Astrocyte of the cerebellum (primary cell): ENCODE results near the gene TATDN2.

ENCODE experiments used
- DNase-seq: peaks from one replicate; pipeline ENCODE4 v3.0.0-alpha.2; 2011; ENCODE audit warnings: low read depth
- H3K4me3 ChIP-seq: 2 replicates; pipeline ENCODE4 v1.5.1; 2011; ENCODE audit warnings: mild to moderate bottlenecking, low read depth, low read length, moderate library complexity
- in situ Hi-C: cut with HindIII; loops from 2 replicates; pipeline ENCODE4 v1.10.0; 2017; ENCODE audit warnings: low sequenced_read_pairs
- TF ChIP-seq, protein P1 (sequence below): IDR thresholded peaks from 2 replicates; pipeline ENCODE4 v1.5.1; 2012; ENCODE audit warnings: low read length, low read depth, moderate library complexity, mild to moderate bottlenecking; ENCODE audit errors: missing control alignments

Gene TATDN2, protein sequence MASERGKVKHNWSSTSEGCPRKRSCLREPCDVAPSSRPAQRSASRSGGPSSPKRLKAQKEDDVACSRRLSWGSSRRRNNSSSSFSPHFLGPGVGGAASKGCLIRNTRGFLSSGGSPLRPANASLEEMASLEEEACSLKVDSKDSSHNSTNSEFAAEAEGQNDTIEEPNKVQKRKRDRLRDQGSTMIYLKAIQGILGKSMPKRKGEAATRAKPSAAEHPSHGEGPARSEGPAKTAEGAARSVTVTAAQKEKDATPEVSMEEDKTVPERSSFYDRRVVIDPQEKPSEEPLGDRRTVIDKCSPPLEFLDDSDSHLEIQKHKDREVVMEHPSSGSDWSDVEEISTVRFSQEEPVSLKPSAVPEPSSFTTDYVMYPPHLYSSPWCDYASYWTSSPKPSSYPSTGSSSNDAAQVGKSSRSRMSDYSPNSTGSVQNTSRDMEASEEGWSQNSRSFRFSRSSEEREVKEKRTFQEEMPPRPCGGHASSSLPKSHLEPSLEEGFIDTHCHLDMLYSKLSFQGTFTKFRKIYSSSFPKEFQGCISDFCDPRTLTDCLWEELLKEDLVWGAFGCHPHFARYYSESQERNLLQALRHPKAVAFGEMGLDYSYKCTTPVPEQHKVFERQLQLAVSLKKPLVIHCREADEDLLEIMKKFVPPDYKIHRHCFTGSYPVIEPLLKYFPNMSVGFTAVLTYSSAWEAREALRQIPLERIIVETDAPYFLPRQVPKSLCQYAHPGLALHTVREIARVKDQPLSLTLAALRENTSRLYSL

DNA sequence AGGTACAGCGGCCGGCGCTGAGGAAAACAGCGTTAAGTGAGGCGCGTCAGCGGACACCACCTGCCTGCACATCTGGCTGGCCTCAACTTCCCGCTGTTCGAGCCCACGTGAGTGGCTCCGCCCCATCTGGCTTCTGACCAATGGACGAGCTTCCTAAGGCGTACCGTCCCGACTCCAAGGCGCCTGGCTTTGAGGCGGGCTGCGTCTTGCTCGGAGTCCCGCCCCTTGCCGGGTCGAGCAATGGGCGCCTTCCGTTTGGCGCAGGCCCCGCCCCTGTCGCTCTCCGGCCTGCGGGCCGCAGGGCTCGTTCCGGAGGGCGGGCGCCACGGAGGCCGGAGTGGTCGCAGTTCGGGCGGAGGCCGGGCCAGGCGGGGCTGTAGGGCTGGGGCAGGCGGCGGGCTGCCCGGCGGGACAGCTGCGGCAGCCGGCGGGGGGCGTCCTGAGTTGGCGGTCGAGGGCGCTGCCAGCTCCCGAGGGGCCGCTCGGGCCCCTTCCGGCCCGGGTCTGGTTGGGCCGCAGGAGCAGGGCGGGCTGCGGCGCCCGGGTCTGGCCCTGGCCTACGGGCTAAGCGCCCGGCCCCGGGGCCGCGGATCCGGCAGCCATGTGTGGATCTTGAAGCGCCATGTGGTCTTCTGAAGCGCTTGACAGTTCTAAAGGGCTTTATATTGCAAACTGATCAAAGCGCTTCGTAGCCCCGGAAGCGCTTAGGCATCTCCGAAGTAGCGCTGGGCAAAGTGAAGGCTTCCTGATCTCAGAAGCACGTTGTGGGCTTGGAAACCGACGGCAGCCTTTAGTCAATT lies at the start of gene TATDN2:
Gene TATDN2, plus strand, starts transcription at position 276 of the 800 bp plus-strand sequence. CDS start 742 bp downstream, outside the sequence.
- in situ Hi-C loops = loop anchor here (5.0 to 10.0 kb wide), 2 partner anchors 86 to 194 kb away; partner anchors contain the start of gene IRAK2
- DNase-seq = peak; percentile 87
- H3K4me3 ChIP-seq = peak within 1 kb of the TSS; percentile 57
- TF ChIP-seq, protein P1, sequence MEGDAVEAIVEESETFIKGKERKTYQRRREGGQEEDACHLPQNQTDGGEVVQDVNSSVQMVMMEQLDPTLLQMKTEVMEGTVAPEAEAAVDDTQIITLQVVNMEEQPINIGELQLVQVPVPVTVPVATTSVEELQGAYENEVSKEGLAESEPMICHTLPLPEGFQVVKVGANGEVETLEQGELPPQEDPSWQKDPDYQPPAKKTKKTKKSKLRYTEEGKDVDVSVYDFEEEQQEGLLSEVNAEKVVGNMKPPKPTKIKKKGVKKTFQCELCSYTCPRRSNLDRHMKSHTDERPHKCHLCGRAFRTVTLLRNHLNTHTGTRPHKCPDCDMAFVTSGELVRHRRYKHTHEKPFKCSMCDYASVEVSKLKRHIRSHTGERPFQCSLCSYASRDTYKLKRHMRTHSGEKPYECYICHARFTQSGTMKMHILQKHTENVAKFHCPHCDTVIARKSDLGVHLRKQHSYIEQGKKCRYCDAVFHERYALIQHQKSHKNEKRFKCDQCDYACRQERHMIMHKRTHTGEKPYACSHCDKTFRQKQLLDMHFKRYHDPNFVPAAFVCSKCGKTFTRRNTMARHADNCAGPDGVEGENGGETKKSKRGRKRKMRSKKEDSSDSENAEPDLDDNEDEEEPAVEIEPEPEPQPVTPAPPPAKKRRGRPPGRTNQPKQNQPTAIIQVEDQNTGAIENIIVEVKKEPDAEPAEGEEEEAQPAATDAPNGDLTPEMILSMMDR = no peak

DNA sequence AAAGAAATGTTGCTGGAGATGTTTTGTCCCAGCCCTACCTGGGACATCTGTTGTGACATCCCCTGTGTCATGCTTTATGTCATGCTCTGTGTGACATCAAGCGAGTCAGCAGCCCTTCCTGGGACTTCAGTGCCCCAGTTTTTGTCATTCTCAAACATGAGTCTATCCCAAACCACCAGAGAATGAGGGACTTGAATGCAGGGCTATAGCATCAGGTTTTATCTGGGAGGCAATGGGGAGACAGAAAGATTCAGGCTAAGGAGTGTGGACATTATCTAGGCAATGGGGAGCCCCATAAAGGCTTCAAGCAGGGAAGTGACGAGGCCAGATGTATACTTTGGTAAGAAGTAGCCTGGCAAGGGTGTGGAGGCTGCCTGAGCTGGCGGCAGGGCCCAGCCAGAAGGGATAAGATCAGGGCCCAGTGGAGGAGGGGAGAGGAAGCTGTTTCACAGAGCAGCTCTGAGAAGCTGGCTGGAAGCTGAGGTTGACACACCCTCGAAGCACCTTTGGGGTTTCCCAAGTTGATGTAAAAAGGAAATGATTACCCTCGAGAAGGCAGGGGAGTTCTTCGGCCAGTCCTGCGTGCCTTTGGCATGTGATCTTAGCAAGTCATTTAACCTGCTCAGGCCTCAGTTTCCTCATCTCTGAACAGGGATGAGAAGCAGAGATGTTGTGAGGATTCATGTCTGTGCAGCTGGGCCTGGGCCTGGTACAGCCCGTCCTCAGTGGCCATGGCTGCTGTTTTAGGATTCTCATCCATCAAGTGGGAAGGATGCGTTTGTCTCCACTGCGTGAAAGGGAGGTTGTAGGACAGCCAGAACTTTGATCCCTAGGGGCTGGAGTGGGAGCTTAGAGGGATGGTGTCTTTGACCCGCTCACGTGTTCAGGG lies 49.3 kb upstream of the TATDN2 start:
- TF ChIP-seq, protein P1 = no peak
- no peak overlapping the region for H3K4me3 ChIP-seq
- in situ Hi-C loops = no loop called here
- DNase-seq = no peak

DNA sequence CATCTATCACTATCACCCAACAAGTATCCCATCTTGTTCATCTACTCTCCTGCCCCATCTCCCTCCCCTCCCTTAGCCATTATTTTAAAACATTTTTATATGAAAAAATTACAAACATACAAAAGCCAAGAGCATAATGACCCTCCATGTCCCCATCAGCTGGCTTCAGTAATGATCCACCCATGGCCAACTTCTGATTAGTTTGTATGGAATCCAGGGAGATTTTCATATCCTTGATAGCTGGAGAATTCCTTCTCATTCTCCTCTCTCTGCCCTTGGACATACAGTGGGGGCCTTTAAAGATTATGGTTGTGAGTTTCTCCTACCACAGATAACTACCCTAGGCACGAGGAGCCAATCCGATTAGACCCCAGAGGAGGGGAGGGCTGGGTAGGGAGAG lies 43.3 kb upstream of the TATDN2 start:
- in situ Hi-C loops = loop anchor here (10.0 kb wide), 1 partner anchor 60 kb away; the partner anchor contains the start of gene VHL
- no peak for DNase-seq
- TF ChIP-seq, protein P1 = no peak
- H3K4me3 ChIP-seq = no peak overlapping the region

DNA sequence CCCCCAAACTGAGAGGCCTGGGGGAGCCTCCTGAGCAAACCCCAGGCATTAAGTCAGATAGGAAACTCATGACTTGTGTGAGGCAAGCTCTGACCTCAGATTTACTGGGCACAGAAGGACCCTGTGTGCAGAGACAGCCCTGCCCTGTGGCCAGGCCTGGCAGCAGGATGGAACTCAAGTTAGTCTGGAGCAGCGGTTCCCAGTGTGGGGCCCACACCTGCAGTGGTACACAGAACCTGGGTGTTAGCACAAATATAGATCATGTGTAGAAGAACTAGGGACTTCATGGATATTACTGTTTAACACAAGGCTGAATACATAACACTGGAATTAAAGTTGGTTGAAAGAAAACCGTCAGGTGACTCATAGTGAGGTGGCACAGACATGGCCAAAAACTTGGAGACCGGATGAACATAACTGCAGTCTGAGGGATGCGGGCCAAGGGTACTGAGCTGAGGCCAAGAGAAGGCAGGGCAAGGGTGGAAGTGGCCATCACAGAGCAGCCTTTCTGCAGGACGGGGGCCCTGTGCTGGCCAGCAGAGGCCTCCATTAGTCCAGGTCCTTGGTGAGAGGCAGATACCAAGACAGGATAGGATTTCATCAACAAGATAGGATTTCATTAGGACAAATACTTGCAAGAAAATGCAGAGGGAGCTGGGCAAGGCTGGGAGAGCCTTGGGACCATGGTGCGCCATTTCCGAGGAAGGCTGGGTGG lies 42.7 kb upstream of the TATDN2 start:
- H3K4me3 ChIP-seq = no peak overlapping the region
- TF ChIP-seq, protein P1 = peak; percentile 35
- peak; percentile 84 for DNase-seq
- in situ Hi-C loops = loop anchor here (10.0 kb wide), 1 partner anchor 61 kb away; the partner anchor contains the start of gene VHL

DNA sequence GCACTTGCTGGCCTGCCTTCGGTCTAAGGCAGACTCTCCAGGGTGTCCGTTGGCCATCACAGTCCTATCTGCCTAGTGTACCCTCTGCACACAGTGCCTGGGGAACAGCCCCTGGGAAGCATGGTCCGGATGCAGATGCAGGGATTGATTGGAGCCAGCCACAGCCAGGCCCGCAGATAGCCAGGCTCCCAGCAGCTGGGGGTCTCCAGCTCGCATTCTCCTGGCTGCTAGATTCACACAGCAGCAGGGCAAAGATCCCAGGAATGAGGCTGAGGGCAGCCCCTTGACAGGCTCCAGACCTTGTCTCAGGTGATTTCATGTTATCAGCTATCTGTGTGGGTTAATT lies 42.1 kb upstream of the TATDN2 start:
- TF ChIP-seq, protein P1 = no peak

More for the DNA sequence above, 42.1 kb upstream of the TATDN2 start:
- H3K4me3 ChIP-seq = no peak overlapping the region
- in situ Hi-C loops = loop anchor here (10.0 kb wide), 1 partner anchor 61 kb away; the partner anchor contains the start of gene VHL
- no peak for DNase-seq
